ENCODE measurements around the gene EIF4G3. TPM values are rescaled to one million over a fixed set of nuclear protein-coding genes. Genes with fewer than 3 reads are reported as not detected.
"Not testable (repeated sequence)": the region's sequence is repeated elsewhere in the genome, so short reads cannot be mapped to it uniquely, and the experiment has no call there.

EIF4G3 gene
- polyA plus RNA-seq, 4 donors = 10.8 to 32.1 (median 20.1) TPM

GRCh38 chr1:21139601-21140000 lies 37.1 kb downstream of the EIF4G3 start:
- WGBS, 3 donors = 29 to 45% (median 35%) methylated on average over 2 of the region's 2 CpGs
- no peaks in the 10 kb centered on the region for H3K4me1 ChIP-seq (ENCODE audit: control insufficient read depth in 3 of 3, insufficient read depth in 2 of 3, low read depth in 1 of 3, low read length in 2 of 3)
- H3K4me3 ChIP-seq (ENCODE audit: low read depth in 1 of 3, low read length in 3 of 3) = no peak overlapping the region
- H3K27ac ChIP-seq (ENCODE audit: low read depth in 1 of 3, low read length in 2 of 3) = no peak overlapping the region
- FAIRE-seq (no peak), DNase-seq (no peak)
- no peaks in the 10 kb centered on the region for H3K27me3 ChIP-seq (ENCODE audit: control insufficient read depth in 3 of 3, insufficient read depth in 3 of 3, low read length in 3 of 3)
- peaks cover 2 to 30% (median 5%) of the 10 kb centered on the region in 3 donors for H3K36me3 ChIP-seq (ENCODE audit: control insufficient read depth in 3 of 3, insufficient read depth in 2 of 3, low read depth in 1 of 3, low read length in 3 of 3)
- no peaks in the 10 kb centered on the region for H3K9me3 ChIP-seq (ENCODE audit: control insufficient read depth in 2 of 2, insufficient read depth in 1 of 2, low read depth in 1 of 2, low read length in 1 of 2)

GRCh38 chr1:21136344-21136743 lies 40.4 kb downstream of the EIF4G3 start:
- peaks cover 2 to 25% (median 5%) of the 10 kb centered on the region in 3 donors for H3K36me3 ChIP-seq (ENCODE audit: control insufficient read depth in 3 of 3, insufficient read depth in 2 of 3, low read depth in 1 of 3, low read length in 3 of 3)
- H3K4me1 ChIP-seq (ENCODE audit: control insufficient read depth in 3 of 3, insufficient read depth in 2 of 3, low read depth in 1 of 3, low read length in 2 of 3); DNase-seq; H3K4me3 ChIP-seq (ENCODE audit: low read depth in 1 of 3, low read length in 3 of 3); H3K9me3 ChIP-seq (ENCODE audit: control insufficient read depth in 2 of 2, insufficient read depth in 1 of 2, low read depth in 1 of 2, low read length in 1 of 2); H3K27me3 ChIP-seq (ENCODE audit: control insufficient read depth in 3 of 3, insufficient read depth in 3 of 3, low read length in 3 of 3); H3K27ac ChIP-seq (ENCODE audit: low read depth in 1 of 3, low read length in 2 of 3); FAIRE-seq: not testable (repeated sequence)
- 99 to 100% (median 99%) methylated on average over 5 of the region's 5 CpGs for WGBS, 3 donors

DNA sequence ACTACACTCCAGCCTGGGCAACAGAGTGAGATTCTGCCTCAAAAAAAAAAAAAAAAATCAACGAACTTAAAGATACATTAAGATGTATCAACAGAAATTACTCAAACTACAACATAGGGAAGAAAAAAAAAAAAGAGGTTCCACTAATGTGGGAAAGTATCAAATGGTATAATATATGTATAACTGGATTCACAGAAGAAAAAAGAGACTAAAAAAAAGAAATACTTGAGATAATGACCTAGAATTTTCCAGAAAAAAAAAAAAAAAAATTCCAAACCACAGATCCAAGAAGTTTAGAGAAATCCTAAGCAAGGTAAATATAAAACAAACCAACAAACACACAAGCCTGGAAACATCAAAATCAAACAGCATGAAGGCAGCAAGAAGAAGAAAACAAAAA lies 45.5 kb downstream of the EIF4G3 start:
- Histone ChIP-seq H3K36me3 (ENCODE audit: control insufficient read depth in 3 of 3, insufficient read depth in 2 of 3, low read depth in 1 of 3, low read length in 3 of 3) (peaks cover 0 to 18% (median 0%) of the 10 kb centered on the region in 3 donors), H3K9me3 (ENCODE audit: control insufficient read depth in 2 of 2, insufficient read depth in 1 of 2, low read depth in 1 of 2, low read length in 1 of 2) (peaks cover 0 to 4% of the 10 kb centered on the region in 2 donors), H3K4me3 (ENCODE audit: low read depth in 1 of 3, low read length in 3 of 3) (no peak overlapping the region), H3K27ac (ENCODE audit: low read depth in 1 of 3, low read length in 2 of 3) (no peak overlapping the region), H3K4me1 (ENCODE audit: control insufficient read depth in 3 of 3, insufficient read depth in 2 of 3, low read depth in 1 of 3, low read length in 2 of 3) (no peaks in the 10 kb centered on the region), H3K27me3 (ENCODE audit: control insufficient read depth in 3 of 3, insufficient read depth in 3 of 3, low read length in 3 of 3) (no peaks in the 10 kb centered on the region)
- 94 to 100% (median 96%) methylated on average over 1 of the region's 1 CpG for WGBS, 3 donors
- DNase-seq (no peak), FAIRE-seq (no peak)

DNA sequence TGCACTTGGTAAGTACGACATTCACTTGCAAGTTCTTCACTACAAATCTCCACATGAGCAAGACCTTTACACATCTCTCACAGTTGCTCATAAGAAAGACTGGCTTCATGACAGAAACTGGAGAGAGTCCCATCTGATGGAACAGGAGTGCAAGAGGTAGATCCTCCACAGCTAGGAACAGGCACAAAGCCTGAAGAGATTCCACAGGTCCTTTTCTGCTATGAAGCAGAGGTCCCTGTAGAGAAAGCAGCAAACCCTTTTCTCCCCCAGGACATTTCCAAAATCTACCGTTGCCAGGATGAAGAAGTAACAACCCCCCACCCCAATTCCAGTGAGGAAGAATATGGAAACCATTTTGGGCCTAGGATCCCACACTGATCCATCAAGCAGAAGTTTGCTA lies 47.3 kb downstream of the EIF4G3 start:
- peaks cover 0 to 18% (median 0%) of the 10 kb centered on the region in 3 donors for H3K36me3 ChIP-seq (ENCODE audit: control insufficient read depth in 3 of 3, insufficient read depth in 2 of 3, low read depth in 1 of 3, low read length in 3 of 3)
- H3K4me1 ChIP-seq (ENCODE audit: control insufficient read depth in 3 of 3, insufficient read depth in 2 of 3, low read depth in 1 of 3, low read length in 2 of 3) = no peaks in the 10 kb centered on the region
- no peak overlapping the region for H3K4me3 ChIP-seq (ENCODE audit: low read depth in 1 of 3, low read length in 3 of 3)
- no peaks in the 10 kb centered on the region for H3K27me3 ChIP-seq (ENCODE audit: control insufficient read depth in 3 of 3, insufficient read depth in 3 of 3, low read length in 3 of 3)
- no peak for FAIRE-seq
- WGBS, 3 donors = 43 to 47% (median 45%) methylated on average over 2 of the region's 2 CpGs
- H3K27ac ChIP-seq (ENCODE audit: low read depth in 1 of 3, low read length in 2 of 3) = no peak overlapping the region
- peaks cover 0 to 4% of the 10 kb centered on the region in 2 donors for H3K9me3 ChIP-seq (ENCODE audit: control insufficient read depth in 2 of 2, insufficient read depth in 1 of 2, low read depth in 1 of 2, low read length in 1 of 2)
- DNase-seq = no peak

GRCh38 chr1:21126324-21126723 lies 50.4 kb downstream of the EIF4G3 start:
- no peak for FAIRE-seq
- no peaks in the 10 kb centered on the region for H3K4me1 ChIP-seq (ENCODE audit: control insufficient read depth in 3 of 3, insufficient read depth in 2 of 3, low read depth in 1 of 3, low read length in 2 of 3)
- 43 to 86% (median 61%) methylated on average over 4 of the region's 4 CpGs for WGBS, 3 donors
- H3K27me3 ChIP-seq (ENCODE audit: control insufficient read depth in 3 of 3, insufficient read depth in 3 of 3, low read length in 3 of 3) = no peaks in the 10 kb centered on the region
- no peak overlapping the region for H3K4me3 ChIP-seq (ENCODE audit: low read depth in 1 of 3, low read length in 3 of 3)
- DNase-seq = no peak
- no peaks in the 10 kb centered on the region for H3K9me3 ChIP-seq (ENCODE audit: control insufficient read depth in 2 of 2, insufficient read depth in 1 of 2, low read depth in 1 of 2, low read length in 1 of 2)
- peaks cover 0 to 16% (median 0%) of the 10 kb centered on the region in 3 donors for H3K36me3 ChIP-seq (ENCODE audit: control insufficient read depth in 3 of 3, insufficient read depth in 2 of 3, low read depth in 1 of 3, low read length in 3 of 3)
- no peak overlapping the region for H3K27ac ChIP-seq (ENCODE audit: low read depth in 1 of 3, low read length in 2 of 3)

GRCh38 chr1:21124846-21125245 lies 51.9 kb downstream of the EIF4G3 start:
- no peaks in the 10 kb centered on the region for H3K27me3 ChIP-seq (ENCODE audit: control insufficient read depth in 3 of 3, insufficient read depth in 3 of 3, low read length in 3 of 3)
- no peak overlapping the region for H3K27ac ChIP-seq (ENCODE audit: low read depth in 1 of 3, low read length in 2 of 3)
- WGBS, 3 donors = 88 to 90% (median 90%) methylated on average over 1 of the region's 1 CpG
- H3K36me3 ChIP-seq (ENCODE audit: control insufficient read depth in 3 of 3, insufficient read depth in 2 of 3, low read depth in 1 of 3, low read length in 3 of 3) = peaks cover 0 to 16% (median 0%) of the 10 kb centered on the region in 3 donors
- FAIRE-seq = no peak
- H3K9me3 ChIP-seq (ENCODE audit: control insufficient read depth in 2 of 2, insufficient read depth in 1 of 2, low read depth in 1 of 2, low read length in 1 of 2) = no peaks in the 10 kb centered on the region
- no peak for DNase-seq
- H3K4me1 ChIP-seq (ENCODE audit: control insufficient read depth in 3 of 3, insufficient read depth in 2 of 3, low read depth in 1 of 3, low read length in 2 of 3) = no peaks in the 10 kb centered on the region
- no peak overlapping the region for H3K4me3 ChIP-seq (ENCODE audit: low read depth in 1 of 3, low read length in 3 of 3)

DNA sequence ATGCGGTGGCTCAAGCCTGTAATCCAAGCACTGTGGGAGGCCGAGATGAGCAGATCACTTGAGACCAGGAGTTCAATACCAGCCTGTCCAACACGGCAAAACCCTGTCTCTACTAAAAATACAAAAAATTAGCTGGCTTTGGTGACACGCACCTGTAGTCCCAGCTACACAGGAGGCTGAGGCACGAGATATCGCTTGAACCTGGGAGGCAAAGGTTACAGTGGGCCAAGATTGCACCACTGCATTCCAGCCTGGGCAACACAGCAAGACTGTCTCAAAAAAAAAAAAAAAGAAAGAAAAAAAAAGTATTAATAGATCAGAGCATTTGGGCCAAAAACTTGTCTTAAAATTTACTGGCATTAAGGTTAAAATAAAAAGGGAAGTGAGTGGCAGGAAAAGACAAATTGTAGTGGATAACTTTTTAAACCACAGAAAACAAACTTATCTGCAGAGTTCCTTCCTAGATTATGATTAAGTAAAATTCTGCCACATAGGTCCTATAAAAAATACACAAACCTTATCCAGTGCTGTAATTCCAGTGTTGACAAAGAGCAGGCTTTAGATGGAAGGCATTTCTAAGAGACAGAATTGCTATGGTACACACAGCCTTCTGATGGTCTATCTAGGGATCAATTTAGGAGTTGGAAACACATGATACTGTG lies 53.3 kb downstream of the EIF4G3 start:
- Histone ChIP-seq H3K9me3 (ENCODE audit: control insufficient read depth in 2 of 2, insufficient read depth in 1 of 2, low read depth in 1 of 2, low read length in 1 of 2) (no peaks in the 10 kb centered on the region), H3K36me3 (ENCODE audit: control insufficient read depth in 3 of 3, insufficient read depth in 2 of 3, low read depth in 1 of 3, low read length in 3 of 3) (peaks cover 0 to 16% (median 0%) of the 10 kb centered on the region in 3 donors), H3K4me1 (ENCODE audit: control insufficient read depth in 3 of 3, insufficient read depth in 2 of 3, low read depth in 1 of 3, low read length in 2 of 3) (no peaks in the 10 kb centered on the region), H3K27ac (ENCODE audit: low read depth in 1 of 3, low read length in 2 of 3) (no peak overlapping the region), H3K4me3 (ENCODE audit: low read depth in 1 of 3, low read length in 3 of 3) (no peak overlapping the region), H3K27me3 (ENCODE audit: control insufficient read depth in 3 of 3, insufficient read depth in 3 of 3, low read length in 3 of 3) (no peaks in the 10 kb centered on the region)
- WGBS, 3 donors = 66 to 84% (median 83%) methylated on average over 6 of the region's 6 CpGs
- peak in 1 of 2 donors; percentile 43 for DNase-seq
- FAIRE-seq = no peak

DNA sequence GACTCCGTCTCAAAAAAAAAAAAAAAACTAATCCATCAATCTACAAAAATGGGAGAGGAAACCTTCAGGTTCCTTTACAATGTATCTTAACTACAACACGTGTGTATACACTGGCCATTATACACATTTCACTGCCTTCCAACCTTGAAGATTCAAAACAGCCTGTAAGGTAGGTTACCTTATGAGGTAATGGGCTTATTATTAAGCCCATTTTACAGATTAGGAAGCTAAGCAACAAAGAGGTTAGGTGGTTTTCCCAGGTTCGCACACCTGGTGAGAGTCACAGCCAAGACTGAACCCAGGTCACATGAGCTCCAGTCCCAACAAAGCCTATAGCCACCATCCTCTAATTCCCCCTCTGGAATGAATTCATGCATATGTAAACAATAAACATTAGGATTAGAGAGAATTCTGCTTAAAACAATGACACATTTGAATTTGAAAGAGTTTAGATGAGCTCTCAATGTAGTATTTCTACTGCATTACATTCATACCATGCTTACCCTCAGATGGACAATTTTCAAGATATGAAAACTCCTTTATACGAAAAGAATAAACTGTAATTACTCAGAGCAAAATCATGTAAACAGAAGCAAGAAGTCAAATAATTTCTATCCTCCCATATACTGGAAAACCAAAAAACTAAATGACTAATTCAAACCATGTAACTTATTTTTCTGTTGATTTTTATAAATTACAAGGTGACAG lies 54.8 kb downstream of the EIF4G3 start:
- no peaks in the 10 kb centered on the region for H3K27me3 ChIP-seq (ENCODE audit: control insufficient read depth in 3 of 3, insufficient read depth in 3 of 3, low read length in 3 of 3)
- no peak overlapping the region for H3K27ac ChIP-seq (ENCODE audit: low read depth in 1 of 3, low read length in 2 of 3)
- WGBS, 3 donors = 87 to 95% (median 93%) methylated on average over 4 of the region's 4 CpGs
- peaks cover 0 to 10% (median 0%) of the 10 kb centered on the region in 3 donors for H3K36me3 ChIP-seq (ENCODE audit: control insufficient read depth in 3 of 3, insufficient read depth in 2 of 3, low read depth in 1 of 3, low read length in 3 of 3)
- DNase-seq = no peak
- H3K4me3 ChIP-seq (ENCODE audit: low read depth in 1 of 3, low read length in 3 of 3) = no peak overlapping the region
- no peaks in the 10 kb centered on the region for H3K9me3 ChIP-seq (ENCODE audit: control insufficient read depth in 2 of 2, insufficient read depth in 1 of 2, low read depth in 1 of 2, low read length in 1 of 2)
- no peak for FAIRE-seq
- peaks cover 0 to 9% (median 0%) of the 10 kb centered on the region in 3 donors for H3K4me1 ChIP-seq (ENCODE audit: control insufficient read depth in 3 of 3, insufficient read depth in 2 of 3, low read depth in 1 of 3, low read length in 2 of 3)

Measured in small intestine (tissue), 7 donors.